ENCODE results near the gene PLEKHD1.

PLEKHD1 gene

GRCh38 chr14:69535230-69535848 is 50.8 kb downstream of the PLEKHD1 start:
- peak; percentile 65 to 70 for DNase-seq (ENCODE audit: low read depth in 2 of 2)
- H3K4me3 ChIP-seq (replicated peaks in 1 of 2; ENCODE audit: low read depth in 2 of 2, low read length in 2 of 2): no peak overlapping the region
- TF ChIP-seq CTCF (IDR thresholded peaks at IDR 0.05; ENCODE audit: low read depth, low read length): peak; percentile 78

- TF ChIP-seq CTCF (IDR thresholded peaks at IDR 0.05; ENCODE audit: low read depth, low read length): no peak
- H3K4me3 ChIP-seq (replicated peaks in 1 of 2; ENCODE audit: low read depth in 2 of 2, low read length in 2 of 2): no peak overlapping the region
- DNase-seq (ENCODE audit: low read depth in 2 of 2): no peak
Observed at GRCh38 chr14:69536971-69537370, 52.4 kb downstream of the PLEKHD1 start.

GRCh38 chr14:69537900-69538299 is 53.4 kb downstream of the PLEKHD1 start:
- no peak overlapping the region for H3K4me3 ChIP-seq (replicated peaks in 1 of 2; ENCODE audit: low read depth in 2 of 2, low read length in 2 of 2)
- peak in 1 of 2 donors; percentile 17 for DNase-seq (ENCODE audit: low read depth in 2 of 2)
- no peak for TF ChIP-seq CTCF (IDR thresholded peaks at IDR 0.05; ENCODE audit: low read depth, low read length)

- no peak overlapping the region for H3K4me3 ChIP-seq (replicated peaks in 1 of 2; ENCODE audit: low read depth in 2 of 2, low read length in 2 of 2)
- no peak for DNase-seq (ENCODE audit: low read depth in 2 of 2)
- TF ChIP-seq CTCF (IDR thresholded peaks at IDR 0.05; ENCODE audit: low read depth, low read length): no peak
Observed at GRCh38 chr14:69538766-69539165, 54.2 kb downstream of the PLEKHD1 start.

- DNase-seq (ENCODE audit: low read depth in 2 of 2): peak; percentile 88 to 91
- TF ChIP-seq CTCF (IDR thresholded peaks at IDR 0.05; ENCODE audit: low read depth, low read length): no peak
- H3K4me3 ChIP-seq (replicated peaks in 1 of 2; ENCODE audit: low read depth in 2 of 2, low read length in 2 of 2): no peak overlapping the region
Observed at GRCh38 chr14:69539631-69540410, 55.3 kb downstream of the PLEKHD1 start.

- DNase-seq (ENCODE audit: low read depth in 2 of 2): no peak
- TF ChIP-seq CTCF (IDR thresholded peaks at IDR 0.05; ENCODE audit: low read depth, low read length): no peak
- no peak overlapping the region for H3K4me3 ChIP-seq (replicated peaks in 1 of 2; ENCODE audit: low read depth in 2 of 2, low read length in 2 of 2)
Observed at GRCh38 chr14:69540654-69541335, 56.3 kb downstream of the PLEKHD1 start.

Measured in cardiac fibroblast (primary cell).